NCI-H146 treated with DMSO at 0.1 percent for 48 hours (cell line): Measurements from ENCODE around the gene RXFP2.

Experiments used
- DNase-seq: peaks from one replicate; lab custom pipeline; 2025; ENCODE audit not compliant: unreplicated experiment; lab: John Stamatoyannopoulos, UW

The RXFP2 gene

GRCh38 chr13:31765138-31765785 lies 25.9 kb downstream of the RXFP2 start:
- no peak for DNase-seq

GRCh38 chr13:31767175-31767900 lies 28.0 kb downstream of the RXFP2 start:
- no peak for DNase-seq

- DNase-seq = no peak
Observed at GRCh38 chr13:31768351-31768750, 29.0 kb downstream of the RXFP2 start.

- DNase-seq = no peak
Observed at GRCh38 chr13:31769575-31769974, 30.2 kb downstream of the RXFP2 start.

GRCh38 chr13:31772231-31772630 lies 32.9 kb downstream of the RXFP2 start:
- DNase-seq = no peak

- DNase-seq = no peak
Observed at GRCh38 chr13:31773538-31773937, 34.2 kb downstream of the RXFP2 start.

- DNase-seq = no peak
Observed at GRCh38 chr13:31774186-31774750, 34.9 kb downstream of the RXFP2 start.

- no peak for DNase-seq
Observed at GRCh38 chr13:31775148-31775547, 35.8 kb downstream of the RXFP2 start.

- no peak for DNase-seq
Observed at GRCh38 chr13:31775686-31776085, 36.4 kb downstream of the RXFP2 start.

- no peak for DNase-seq
Observed at GRCh38 chr13:31781064-31781463, 41.7 kb downstream of the RXFP2 start.

- no peak for DNase-seq
Observed at GRCh38 chr13:31786011-31786410, 46.7 kb downstream of the RXFP2 start.

- no peak for DNase-seq
Observed at GRCh38 chr13:31790992-31791391, 51.7 kb downstream of the RXFP2 start.

- DNase-seq = no peak
Observed at GRCh38 chr13:31793246-31793645, 53.9 kb downstream of the RXFP2 start.

GRCh38 chr13:31794452-31794851 lies 55.1 kb downstream of the RXFP2 start:
- no peak for DNase-seq

GRCh38 chr13:31797154-31797775 lies 57.9 kb downstream of the RXFP2 start:
- peak; percentile 32 for DNase-seq

GRCh38 chr13:31798189-31798588 lies 58.9 kb downstream of the RXFP2 start:
- DNase-seq = no peak

GRCh38 chr13:31801088-31801487 lies 61.8 kb downstream of the RXFP2 start:
- no peak for DNase-seq

- DNase-seq = no peak
Observed at GRCh38 chr13:31803311-31803710, 64.0 kb downstream of the RXFP2 start.

GRCh38 chr13:31805841-31806240 lies 66.5 kb downstream of the RXFP2 start:
- DNase-seq = no peak

- no peak for DNase-seq
Observed at GRCh38 chr13:31807090-31807541, 67.8 kb downstream of the RXFP2 start.

- DNase-seq = no peak
Observed at GRCh38 chr13:31814536-31814935, 75.2 kb downstream of the RXFP2 start.
